ENCODE data around the gene MAP3K20.
"Not testable (repeated sequence)": the region's sequence is repeated elsewhere in the genome, so short reads cannot be mapped to it uniquely, and the experiment has no call there.

Gene MAP3K20
- total RNA-seq, result 7.1 to 15.2 reads per million in 2 donors

DNA sequence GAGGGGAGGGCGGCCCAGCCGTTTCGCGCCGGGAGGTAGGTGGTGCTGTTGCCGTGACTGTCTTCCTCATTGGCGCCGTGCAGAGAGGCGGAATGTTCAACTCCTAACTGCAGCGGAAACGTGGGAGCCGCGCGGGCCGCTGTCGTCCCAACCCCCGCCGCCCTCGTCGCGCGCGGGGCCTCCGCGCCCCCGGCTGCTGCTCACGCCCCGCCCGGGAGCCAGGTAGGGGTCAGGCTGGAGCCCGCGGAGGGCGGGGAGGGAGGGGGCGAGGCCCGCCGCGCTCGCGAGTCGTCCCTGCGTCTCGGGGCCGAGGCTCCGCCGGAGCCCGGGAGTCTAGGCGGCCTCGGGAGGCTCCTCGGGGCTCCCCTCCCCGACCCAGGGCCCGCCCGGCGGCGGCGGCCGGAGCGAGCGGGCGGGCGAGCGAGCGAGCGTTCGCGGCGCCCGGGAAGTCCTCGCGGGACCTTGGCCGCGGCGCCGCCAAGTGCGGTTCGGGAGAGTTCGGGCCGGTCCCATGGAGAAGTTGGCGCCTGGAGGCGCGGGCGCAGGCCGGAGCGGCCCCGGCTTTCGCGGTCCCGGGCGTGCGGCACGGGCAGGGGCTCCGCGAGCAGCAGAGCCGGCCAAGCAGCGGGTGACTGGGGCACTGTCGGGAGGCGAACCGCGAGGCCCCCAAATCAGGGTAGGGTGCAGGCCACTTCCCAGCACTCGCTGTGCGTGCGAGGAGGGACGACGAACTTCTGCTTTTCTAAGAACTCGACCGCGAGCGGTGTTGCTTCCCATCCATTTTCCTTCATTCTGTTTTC, at the start of gene MAP3K20:
TSS of gene MAP3K20 (plus strand) at position 66 of the 800 bp plus-strand sequence. CDS start 15,186 bp downstream, outside the sequence.
- peak; percentile 30 for DNase-seq

- no peak for DNase-seq
Measured at GRCh38 chr2:173026479-173026878, 49.2 kb upstream of the MAP3K20 start.

DNA sequence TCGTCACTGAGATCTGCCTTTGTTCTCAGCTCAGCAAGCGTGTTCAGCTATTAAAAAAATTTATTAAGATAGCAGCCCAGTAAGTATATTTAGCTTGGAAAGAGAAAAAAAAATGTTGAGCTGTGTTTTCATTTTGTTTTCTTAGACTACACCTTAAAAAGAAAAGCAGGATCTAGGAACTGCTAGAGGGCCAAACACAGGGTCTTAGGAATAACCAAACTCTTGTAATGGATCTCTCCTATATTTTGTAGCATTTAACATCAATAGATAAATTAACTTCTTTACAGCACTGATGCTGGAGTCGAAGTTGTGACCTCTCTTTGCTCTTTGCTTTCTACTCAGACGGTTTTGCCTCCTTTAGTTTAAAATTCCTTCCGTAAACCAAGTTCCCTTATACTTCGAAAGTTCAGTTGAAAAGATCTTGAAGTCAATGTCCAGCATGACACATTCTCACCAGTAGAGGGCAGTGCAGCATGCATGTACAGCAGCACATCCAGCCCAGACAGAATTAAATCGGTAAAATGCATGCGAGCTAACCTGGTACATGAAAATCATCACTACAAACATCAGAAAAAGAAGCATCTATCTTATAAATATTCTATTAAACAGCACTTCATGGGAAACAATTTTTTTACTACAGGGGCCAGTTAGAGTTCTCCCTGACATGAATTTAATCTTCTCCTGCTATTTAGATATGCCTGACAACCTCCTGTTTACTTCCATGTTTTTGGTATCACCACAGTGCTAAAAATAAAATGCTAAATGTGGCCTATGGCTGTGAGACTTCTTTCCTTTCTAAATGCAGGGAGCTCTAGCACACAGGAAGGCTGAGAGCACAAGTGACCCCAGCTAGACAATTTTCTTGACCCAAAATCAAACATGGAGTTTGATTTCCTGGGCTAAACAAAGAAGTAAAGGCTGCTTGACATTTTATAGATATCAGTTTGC, 48.2 kb upstream of the MAP3K20 start:
- no peak for DNase-seq

- DNase-seq, result no peak
Measured at GRCh38 chr2:173028141-173028540, 47.5 kb upstream of the MAP3K20 start.

DNA sequence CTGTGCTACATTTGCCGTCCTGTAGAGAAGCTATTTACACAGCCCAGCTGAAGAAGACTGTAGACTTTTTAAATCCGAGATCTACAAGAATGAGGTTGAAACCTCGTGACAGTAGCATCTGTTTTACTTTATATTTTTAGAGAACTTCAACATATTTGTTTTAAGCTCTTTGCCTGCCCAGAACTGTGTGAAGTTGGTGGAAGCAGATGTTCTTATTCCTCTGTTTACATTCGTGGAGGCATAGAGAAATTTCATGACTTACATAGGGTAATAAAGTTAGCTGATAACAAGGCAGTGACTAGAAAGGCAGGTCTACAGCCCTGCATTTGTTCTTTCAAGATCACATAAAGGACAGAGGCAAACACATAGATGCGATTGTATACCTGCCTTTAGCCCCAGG, 47.0 kb upstream of the MAP3K20 start:
- DNase-seq, result no peak

DNA sequence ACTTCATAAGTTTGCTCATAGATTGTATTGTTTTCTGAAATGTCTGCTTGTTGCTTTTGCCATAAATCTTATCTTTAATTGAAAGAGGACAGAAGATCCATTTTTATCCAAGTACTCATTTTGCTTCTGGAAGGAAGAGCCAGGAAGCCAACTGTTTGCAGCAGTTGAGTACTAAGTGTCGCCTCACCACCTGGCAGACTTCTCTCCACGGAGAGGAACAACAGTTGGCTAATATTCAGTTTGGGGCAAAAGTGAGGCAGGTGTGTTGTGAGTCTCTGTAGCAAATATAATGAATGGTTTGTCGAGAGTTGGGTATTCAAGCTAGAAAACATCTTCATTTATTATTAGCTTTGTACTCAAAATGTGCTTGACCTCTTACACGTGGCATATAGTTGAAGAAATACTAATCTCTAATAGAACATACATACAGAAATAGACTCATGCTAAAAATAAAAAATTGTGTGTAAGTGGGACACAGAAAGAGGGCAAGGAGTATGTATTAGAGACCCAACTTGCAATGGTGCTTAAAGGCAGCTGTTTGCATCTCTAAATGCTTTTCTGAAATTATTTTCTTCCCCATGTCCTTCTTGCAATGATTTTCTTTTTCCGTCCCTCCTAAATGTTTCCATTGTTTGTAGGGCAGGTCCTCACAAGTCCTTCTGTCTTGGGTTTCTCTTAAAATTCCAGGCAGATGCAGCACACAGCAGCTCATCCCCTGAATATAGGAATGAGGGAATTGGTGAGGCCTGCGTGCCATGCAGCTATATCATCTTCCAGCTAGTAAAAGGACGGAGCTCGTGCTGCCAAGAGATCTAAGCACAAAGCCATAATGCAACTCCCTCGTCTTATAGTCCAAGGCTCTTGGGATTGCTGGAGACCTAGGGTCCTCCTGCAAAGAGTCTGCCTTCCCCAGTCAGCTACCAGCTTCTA, 44.8 kb upstream of the MAP3K20 start:
- DNase-seq, result no peak

GRCh38 chr2:173032032-173032431, 43.6 kb upstream of the MAP3K20 start:
- no peak for DNase-seq

- no peak for DNase-seq
Measured at GRCh38 chr2:173033084-173033483, 42.6 kb upstream of the MAP3K20 start.

GRCh38 chr2:173034143-173034542, 41.5 kb upstream of the MAP3K20 start:
- DNase-seq, result no peak

GRCh38 chr2:173037245-173038120, 38.2 kb upstream of the MAP3K20 start:
- no peak for DNase-seq

DNA sequence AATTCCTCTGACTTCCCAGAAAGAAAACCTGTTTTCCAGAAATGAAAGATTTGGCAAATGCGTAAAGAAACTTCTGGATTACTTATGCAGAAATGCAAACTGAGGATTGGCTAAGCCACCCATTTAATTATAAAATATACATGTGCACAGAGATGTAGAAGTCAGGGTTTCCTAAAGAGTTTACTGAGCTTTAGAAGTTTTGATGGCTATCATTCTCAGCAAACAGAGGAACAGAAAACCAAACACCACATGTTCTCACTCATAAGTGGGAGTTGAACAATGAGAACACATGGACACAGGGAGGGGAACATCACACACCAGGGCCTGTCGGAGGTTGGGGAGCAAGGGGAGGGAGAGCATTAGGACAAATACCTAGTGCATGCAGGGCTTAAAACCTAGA, 37.4 kb upstream of the MAP3K20 start:
- DNase-seq, result not testable (repeated sequence)

DNA sequence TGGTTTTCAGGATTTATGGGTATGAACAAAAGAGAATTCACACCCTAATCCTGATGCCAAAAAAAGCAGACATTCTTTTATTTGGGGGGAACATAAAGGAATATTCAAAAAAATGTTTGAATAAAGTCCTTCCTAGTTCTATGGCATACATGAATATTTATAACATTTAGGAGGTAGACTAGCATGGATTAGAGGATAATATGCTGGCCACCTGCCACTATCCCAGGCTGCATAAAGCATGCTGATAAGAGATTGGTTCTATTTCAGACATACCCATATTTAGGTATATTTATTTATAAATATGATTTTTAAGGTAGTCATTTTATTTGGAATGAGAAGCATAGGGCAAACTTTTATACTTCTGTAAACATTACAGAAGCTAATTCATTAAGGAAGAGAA, 34.9 kb upstream of the MAP3K20 start:
- no peak for DNase-seq

DNA sequence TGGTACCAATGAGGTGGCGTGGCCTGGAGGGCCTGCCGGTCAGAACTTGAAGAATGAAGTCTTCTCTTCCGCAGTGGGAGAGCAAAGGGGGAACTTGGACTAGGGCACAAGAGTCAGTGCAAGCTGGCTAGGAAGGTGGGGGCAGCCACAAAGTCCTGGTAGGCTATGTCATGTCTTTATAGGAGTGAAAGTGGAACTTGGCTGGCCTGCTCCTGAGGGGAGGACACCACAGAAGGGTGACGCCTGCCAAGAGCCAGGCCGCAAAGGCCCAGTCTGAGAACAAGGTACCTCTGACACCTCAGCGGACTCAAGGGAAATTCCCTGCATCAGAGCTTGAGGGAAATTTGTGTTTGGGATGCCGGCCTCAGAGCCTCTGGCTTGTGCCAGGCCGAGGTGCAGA, 32.2 kb upstream of the MAP3K20 start:
- DNase-seq, result no peak

- no peak for DNase-seq
Measured at GRCh38 chr2:173043897-173044519, 31.6 kb upstream of the MAP3K20 start.

DNA sequence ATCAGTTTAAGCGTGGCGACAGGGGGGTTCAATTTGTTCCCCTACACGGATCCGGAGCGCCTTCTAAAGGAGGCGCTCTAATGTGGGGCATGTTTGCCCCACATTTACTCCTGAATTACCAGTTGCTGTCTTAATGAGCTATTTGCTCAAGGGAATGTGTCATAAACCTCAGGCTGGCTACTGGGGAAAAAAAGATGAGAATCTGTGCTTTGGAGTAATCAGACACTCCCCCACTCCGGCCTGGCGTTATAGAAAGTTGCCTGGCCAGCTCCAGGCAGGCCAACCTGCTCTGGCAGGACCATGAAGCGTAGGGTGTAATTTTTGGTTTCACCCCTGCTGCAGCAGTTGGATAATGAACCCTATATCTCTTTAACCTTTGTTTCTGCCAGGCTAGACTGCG, 31.0 kb upstream of the MAP3K20 start:
- no peak for DNase-seq

- no peak for DNase-seq
Measured at GRCh38 chr2:173045181-173045580, 30.5 kb upstream of the MAP3K20 start.

DNA sequence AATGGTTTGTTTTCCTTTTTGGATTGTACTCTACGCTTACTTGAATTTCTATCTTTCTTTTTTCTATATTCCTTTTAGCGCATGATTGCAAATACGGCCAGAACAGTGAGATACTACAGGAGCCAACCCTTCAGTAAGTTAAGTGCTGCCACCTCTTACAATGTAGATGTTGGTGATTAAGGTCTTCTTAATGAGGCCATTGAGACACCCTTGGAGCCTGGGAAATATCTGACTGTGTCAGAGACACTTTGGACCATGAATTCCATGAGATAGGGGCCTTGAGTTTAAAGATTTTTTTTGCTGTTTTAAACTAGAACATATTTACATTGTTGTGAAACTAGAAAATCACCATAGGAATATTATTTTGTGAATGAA, 27.1 kb upstream of the MAP3K20 start:
- DNase-seq, result no peak

- no peak for DNase-seq
Measured at GRCh38 chr2:173048897-173049661, 26.6 kb upstream of the MAP3K20 start.

DNA sequence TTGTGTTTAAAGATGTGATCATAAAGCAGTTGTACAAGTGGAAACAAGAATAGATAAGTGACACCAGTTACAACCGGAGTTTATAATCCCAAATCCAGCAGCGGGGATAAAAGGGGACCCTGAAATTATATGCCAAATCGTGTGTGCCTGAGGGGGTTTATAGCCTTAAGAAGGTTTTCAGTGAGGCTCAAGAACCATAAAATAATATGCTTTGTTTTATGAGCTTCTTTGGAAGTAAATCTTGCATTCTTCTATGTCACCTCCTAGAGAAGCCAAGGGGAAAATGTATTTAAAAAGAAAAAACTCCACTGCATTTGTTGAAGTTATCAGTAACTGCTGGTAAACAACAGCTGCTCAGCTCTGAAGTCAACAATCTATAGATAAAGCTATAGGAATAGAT, 25.8 kb upstream of the MAP3K20 start:
- DNase-seq, result no peak

DNA sequence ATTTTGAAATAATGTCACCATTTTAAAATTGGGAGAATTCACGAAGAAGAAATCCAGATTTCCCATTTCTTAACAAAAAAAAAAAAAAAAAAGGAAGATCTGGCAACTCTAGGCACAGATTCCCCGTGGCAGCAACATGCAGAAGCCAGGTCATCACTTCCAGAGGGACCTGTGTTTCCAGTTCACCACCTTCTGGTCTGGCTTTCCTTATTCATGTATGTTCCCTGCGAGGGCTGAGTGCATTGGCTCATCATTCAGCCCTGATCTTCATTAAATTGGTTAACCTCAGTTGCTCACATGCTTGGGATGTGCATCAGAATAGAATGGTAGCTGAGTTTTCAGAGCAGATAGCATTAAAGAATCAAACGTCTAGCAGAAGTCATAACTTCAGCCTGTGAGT, 25.0 kb upstream of the MAP3K20 start:
- no peak for DNase-seq

All from activated gamma-delta T cell (primary cell).